GM18873 (cell line): ENCODE results near the gene PSME2.

Source experiments
- ATAC-seq: cut with Tn5 transposase; IDR thresholded peaks from one replicate; pipeline ENCODE4 v1.9.1; 2021; ENCODE audit warnings: mild to moderate bottlenecking, moderate library complexity, moderate number of reproducible peaks; ENCODE audit not compliant: unreplicated experiment, low FRiP score

PSME2 gene, protein sequence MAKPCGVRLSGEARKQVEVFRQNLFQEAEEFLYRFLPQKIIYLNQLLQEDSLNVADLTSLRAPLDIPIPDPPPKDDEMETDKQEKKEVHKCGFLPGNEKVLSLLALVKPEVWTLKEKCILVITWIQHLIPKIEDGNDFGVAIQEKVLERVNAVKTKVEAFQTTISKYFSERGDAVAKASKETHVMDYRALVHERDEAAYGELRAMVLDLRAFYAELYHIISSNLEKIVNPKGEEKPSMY

GRCh38 chr14:24146453-24146977 lies at the start of gene PSME2:
TSS of gene PSME2 (minus strand) at chr14:24146610. CDS start at chr14:24146581, 29 bp downstream.
- peak; percentile 50 for ATAC-seq

DNA sequence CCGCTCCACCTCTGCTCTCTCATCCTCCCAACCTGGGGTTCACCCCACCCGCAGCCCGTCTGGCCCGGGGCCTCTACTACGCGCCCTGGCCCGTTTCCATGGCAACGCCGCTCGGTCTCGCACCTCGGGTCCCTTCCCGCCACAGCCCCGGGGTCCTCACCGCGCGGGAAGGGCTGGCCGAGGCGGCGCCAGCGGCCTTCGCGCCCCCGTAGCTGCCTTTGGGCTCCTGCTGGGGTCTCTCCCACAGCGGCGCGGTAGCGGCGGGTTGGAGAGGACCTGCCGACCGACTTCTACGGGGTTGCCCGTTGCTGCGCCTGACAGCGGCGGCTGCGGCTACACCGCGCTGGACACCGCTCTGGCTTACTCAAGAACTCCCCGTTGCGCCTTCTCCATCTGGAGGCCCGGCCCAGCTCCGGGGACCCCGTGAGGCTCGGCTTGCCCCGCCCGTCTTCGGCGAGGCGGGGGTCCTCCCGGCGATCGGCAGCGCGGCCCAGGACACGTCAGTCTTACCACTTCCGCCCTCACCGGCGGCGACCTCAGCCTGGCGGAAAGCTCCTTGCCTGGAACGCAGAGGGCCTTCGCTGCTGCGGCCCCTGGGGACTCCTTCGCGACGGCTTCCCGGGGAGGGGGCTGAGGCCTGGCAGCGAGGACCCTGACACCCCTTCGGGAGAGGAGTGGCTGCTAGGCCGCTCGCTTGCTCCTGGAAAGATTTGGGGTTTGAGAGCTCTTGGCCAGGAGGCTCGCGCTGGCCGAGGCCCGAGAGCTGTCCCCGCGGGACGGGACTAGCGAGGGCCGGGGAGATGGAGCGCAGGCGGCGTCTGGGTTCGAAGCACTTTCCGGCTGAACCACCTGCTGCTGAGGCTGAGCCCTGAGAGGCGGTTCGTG lies 49.0 kb upstream of the PSME2 start, which contains the start of gene TM9SF1:
Gene TM9SF1 (minus strand): TSS at position 256 of the 885 bp plus-strand sequence. CDS start 422 bp downstream, outside the sequence.
- ATAC-seq = peak; percentile 86

DNA sequence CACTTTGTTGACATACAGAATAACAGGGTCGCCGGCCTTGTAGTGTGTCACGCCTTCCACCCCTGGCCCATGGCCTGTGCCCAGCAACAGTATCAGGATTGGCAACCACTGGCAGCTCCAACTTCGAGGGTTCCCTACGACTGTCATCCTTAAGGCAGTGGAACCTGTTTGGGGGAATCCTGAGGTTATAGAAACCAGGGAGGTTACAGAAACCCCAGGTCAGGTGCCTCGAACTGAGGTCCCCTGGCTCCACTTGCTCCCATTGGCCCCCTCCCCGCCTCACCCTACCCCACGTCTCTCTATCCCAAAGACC lies 48.4 kb upstream of the PSME2 start:
- ATAC-seq = no peak

DNA sequence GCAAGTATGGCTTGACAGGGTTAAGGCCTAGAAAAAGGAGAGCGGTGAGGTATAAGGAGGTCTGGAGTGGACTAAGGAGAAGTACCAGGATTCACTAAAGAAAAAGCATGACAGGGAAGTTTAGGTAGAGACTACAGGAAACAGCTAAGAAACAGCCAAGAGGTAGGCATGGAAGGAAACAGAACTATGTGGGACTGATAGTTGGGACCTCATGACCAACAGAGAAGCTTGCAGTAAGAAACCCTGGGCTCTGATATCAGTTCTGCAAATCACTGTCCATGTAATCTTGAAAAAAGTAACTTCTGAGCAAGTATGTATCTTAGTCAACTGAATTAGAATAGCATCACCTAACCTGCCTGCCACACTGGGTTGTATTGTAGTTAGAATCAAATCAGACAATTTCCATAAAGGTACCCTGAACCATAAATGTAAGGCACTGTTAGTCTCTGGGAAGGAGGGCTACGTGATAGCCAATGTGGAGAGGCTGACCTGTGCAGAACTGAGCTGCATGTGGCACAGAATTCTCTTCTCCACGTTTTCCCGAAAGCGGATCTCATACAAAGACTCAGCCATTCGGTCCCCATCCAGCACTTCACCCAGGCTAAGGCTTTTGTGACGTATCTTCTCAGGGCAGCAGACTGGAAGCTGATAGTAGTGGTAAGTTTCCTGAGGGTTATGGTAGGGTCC lies 47.9 kb upstream of the PSME2 start:
- ATAC-seq = no peak

GRCh38 chr14:24192933-24193332 lies 46.5 kb upstream of the PSME2 start:
- no peak for ATAC-seq

GRCh38 chr14:24190416-24190815 lies 44.0 kb upstream of the PSME2 start:
- no peak for ATAC-seq

GRCh38 chr14:24189460-24189859 lies 43.0 kb upstream of the PSME2 start:
- no peak for ATAC-seq

GRCh38 chr14:24189059-24189375 lies 42.6 kb upstream of the PSME2 start:
- ATAC-seq = no peak

GRCh38 chr14:24188251-24189058 lies 42.0 kb upstream of the PSME2 start, which contains the start of gene IPO4:
TSS of gene IPO4 (minus strand) at chr14:24188816. CDS start at chr14:24188787, 29 bp downstream.
- ATAC-seq = peak; percentile 82

GRCh38 chr14:24187539-24187915 lies 41.1 kb upstream of the PSME2 start:
- ATAC-seq = no peak

DNA sequence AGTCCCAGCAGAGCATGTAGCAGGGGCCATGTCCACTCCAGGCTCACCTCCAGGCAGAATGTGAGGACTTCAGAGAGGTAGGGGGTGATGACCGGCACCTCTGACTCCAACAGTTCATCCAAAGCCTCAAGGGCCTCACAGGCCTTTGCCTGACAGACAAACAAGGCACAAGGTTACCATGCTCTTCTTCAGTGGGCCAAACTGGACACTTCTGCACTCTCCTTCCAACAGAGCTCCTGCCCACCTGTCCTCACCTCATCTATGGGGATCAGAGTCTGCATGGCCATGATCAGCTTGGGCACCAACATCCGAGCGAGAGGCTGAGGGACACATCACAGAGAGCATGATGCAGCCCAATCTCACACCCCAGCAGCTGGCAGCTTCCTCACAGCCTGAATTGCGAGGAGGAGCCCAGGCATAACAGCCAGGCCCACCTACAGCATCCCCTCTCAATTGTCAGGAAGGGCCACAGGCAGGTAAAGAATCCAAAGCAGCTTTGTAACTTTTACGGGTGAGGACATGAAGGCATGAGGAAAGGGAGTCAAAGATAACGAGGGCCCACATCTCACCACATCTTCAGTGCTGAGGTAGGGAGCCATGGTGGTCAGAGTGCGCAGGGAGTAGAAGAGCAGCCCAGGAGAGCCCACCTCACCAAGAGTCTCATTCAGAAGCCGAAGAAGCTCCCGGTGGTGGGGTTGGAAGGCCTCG lies 40.6 kb upstream of the PSME2 start:
- ATAC-seq = no peak

DNA sequence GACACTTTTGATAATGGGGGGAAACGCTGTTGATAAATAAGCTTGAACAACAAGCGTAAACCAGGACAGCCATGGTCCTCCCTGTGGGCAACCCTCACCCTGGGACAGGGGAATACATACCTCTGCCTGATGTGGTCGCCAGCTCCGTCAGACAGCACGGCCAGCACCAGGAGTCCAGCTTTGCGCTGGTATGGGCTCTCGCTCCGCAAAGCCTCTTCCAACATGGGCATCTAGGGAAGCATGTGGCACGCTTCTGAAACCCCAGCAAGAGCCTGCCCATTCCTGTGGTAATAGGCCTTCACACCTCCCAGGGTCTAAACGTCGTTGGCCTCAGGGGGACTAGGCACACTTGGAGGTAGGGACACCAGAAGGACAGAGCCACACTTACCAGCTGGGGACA lies 39.3 kb upstream of the PSME2 start:
- no peak for ATAC-seq

GRCh38 chr14:24185026-24185425 lies 38.6 kb upstream of the PSME2 start:
- no peak for ATAC-seq

GRCh38 chr14:24184104-24184970 lies 37.9 kb upstream of the PSME2 start:
- no peak for ATAC-seq

- no peak for ATAC-seq
Observed at GRCh38 chr14:24183014-24183481, 36.6 kb upstream of the PSME2 start.

DNA sequence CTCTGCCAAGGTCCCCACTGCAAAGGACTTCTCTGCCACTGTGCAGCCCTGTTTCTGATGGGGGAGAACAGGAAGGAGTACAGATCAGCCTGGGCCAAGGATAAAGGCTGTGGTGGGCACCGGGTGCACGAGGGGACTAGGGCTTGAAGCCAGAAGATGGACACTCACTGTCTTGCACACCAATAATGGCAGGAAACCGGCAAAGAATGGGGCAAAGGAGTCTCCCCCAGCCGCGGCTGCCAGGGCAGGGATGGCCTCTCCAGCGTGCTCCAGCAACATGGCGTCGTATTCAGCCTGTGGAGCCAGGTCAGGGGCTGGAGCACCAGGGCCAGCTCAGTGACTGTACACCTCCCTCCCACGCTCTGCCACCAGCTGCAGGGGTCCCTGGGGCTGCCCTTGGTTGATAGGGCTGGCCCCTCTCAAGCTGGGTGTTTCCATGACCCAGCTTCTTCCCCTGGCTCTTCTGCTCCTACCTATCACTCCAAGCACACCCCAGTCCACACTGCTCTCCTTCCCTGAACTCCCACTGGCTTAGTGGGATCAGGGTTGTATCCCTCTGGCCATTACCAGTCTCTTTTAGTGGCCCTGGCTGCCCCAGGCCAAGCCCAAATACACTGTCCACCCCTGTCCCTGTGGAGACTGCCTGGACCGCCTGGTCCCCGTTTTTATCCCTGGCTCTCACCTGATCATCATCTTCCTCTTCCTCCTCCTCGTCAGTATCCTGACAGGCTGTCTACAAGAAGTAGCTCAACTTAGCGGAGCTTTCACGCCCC lies 35.9 kb upstream of the PSME2 start:
- ATAC-seq = no peak

DNA sequence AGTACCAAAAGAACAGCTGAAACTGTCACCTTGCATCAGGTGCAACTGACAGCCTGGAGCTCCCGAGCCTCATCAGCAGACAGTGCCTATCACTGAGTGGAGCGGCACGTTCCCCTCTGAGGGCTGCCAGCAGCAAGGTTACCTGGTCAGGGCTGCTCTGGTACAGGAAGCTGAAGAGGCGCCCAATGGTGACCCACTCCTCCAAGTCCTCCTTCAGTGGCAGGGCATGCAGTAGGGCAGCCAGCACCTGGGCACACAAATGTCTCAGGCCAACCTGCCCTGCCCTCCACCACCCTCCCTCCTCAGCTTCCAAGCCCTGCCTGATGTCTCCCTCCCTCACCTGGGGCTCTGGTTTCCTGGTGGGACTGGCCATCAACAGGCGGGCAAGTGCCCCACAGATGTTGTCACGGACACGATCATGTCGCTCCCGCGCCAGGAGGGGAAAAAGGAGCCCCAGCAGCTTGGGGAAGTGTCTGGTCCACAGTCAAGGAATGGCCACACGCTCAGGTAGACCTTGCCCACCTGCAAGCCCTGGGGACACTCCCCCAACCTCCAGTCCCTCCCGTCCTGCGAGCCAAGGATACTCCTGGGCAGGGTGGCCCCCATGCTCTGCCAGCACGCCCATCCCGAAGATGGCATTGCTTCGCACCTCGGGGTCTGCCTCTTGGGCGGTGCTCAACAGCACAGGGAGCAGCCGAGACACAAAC lies 35.1 kb upstream of the PSME2 start:
- no peak for ATAC-seq
